GM23248 (cell line): ENCODE results near the gene CHTF18. TPM values are rescaled to one million over a fixed set of nuclear protein-coding genes. Genes with fewer than 3 reads are reported as not detected.

ENCODE experiments used
- DNase-seq: peaks from one replicate; pipeline ENCODE4 v3.0.0-alpha.2; 2015
- H2AFZ ChIP-seq: fragments of 200-600 bp; sonication (generic); 2 replicates; pipeline ENCODE4 v1.6.1; 2016; ENCODE audit warnings: antibody characterized with exemption
- H3F3A ChIP-seq: fragments of 200-600 bp; sonication (generic); 2 replicates; pipeline ENCODE4 v1.6.1; 2016; ENCODE audit warnings: mild to moderate bottlenecking, antibody characterized with exemption, mixed run types; ENCODE audit not compliant: insufficient read depth
- H3K27ac ChIP-seq: fragments of 200-600 bp; sonication (generic); 2 replicates; pipeline ENCODE4 v1.5.1; 2016; ENCODE audit warnings: mild to moderate bottlenecking
- H3K27me3 ChIP-seq: fragments of 200-600 bp; sonication (generic); replicated peaks from 2 replicates; pipeline ENCODE4 v1.6.1; 2016; ENCODE audit warnings: mild to moderate bottlenecking; ENCODE audit not compliant: insufficient read depth
- H3K36me3 ChIP-seq: fragments of 200-600 bp; sonication (generic); 2 replicates; pipeline ENCODE4 v1.6.1; 2016; ENCODE audit warnings: low read depth, mild to moderate bottlenecking
- H3K4me1 ChIP-seq: fragments of 200-600 bp; sonication (generic); 2 replicates; pipeline ENCODE4 v1.6.1; 2016; ENCODE audit warnings: mild to moderate bottlenecking; ENCODE audit not compliant: insufficient read depth
- H3K4me2 ChIP-seq: fragments of 200-600 bp; sonication (generic); one replicate; pipeline ENCODE4 v1.6.1; 2016; ENCODE audit warnings: mild to moderate bottlenecking; ENCODE audit not compliant: unreplicated experiment
- H3K4me3 ChIP-seq: fragments of 200-600 bp; sonication (generic); 2 replicates; pipeline ENCODE4 v1.5.1; 2016; ENCODE audit warnings: mild to moderate bottlenecking
- H3K79me2 ChIP-seq: fragments of 200-600 bp; sonication (generic); 2 replicates; pipeline ENCODE4 v1.6.1; 2016; ENCODE audit warnings: mild to moderate bottlenecking; ENCODE audit not compliant: insufficient read depth
- H3K9ac ChIP-seq: fragments of 200-600 bp; sonication (generic); 2 replicates; pipeline ENCODE4 v1.6.1; 2016; ENCODE audit warnings: mild to moderate bottlenecking
- H3K9me2 ChIP-seq: fragments of 200-600 bp; sonication (generic); 2 replicates; pipeline ENCODE4 v1.6.1; 2016; ENCODE audit warnings: mixed run types, mild to moderate bottlenecking, moderate library complexity; ENCODE audit not compliant: insufficient read depth
- H3K9me3 ChIP-seq: fragments of 200-600 bp; sonication (generic); one replicate; pipeline ENCODE4 v1.6.1; 2017; ENCODE audit warnings: low read depth
- H4K20me1 ChIP-seq: fragments of 200-600 bp; sonication (generic); 2 replicates; pipeline ENCODE4 v1.6.0; 2016; ENCODE audit not compliant: insufficient read depth
- EZH2 ChIP-seq: fragments of 200-600 bp; sonication (generic); IDR thresholded peaks from 2 replicates; pipeline ENCODE4 v1.6.1; 2018; ENCODE audit warnings: antibody characterized with exemption, mild to moderate bottlenecking; ENCODE audit not compliant: insufficient read depth, poor library complexity, severe bottlenecking
- EZH2phosphoT487 ChIP-seq: fragments of 200-600 bp; sonication (generic); IDR thresholded peaks from 2 replicates; pipeline ENCODE4 v1.6.1; 2018; ENCODE audit warnings: antibody characterized with exemption, moderate library complexity, mild to moderate bottlenecking, low read depth; ENCODE audit not compliant: insufficient read depth
- WGBS, 2 experiments: methylation state at CpG; one replicate each; pipeline ENCODE4 v1.1.6; 2015 to 2017; ENCODE audit warnings: low lambda C conversion rate in 2 of 2, low coverage in 1 of 2; ENCODE audit errors: missing lambda C conversion rate in 2 of 2; 5-methylcytosine and 5-hydroxymethylcytosine counted together
- in situ Hi-C: fragments of 300-500 bp; cut with MboI; formaldehyde crosslinking; loops from 2 replicates; pipeline ENCODE4 v1.15.0; 2020
- polyA plus RNA-seq: library from polyadenylated mRNA; unstranded; fragments of >200 nt; fragmentation: Nextera tagmentation; extraction: Ambion mirVana; gene quantifications from 2 replicates; pipeline ENCODE4 v1.2.1, GENCODE V29; 2016
- total RNA-seq: library from RNA; depleted of rRNA; stranded (reverse); fragments of >200 nt; shearing (Covaris generic); gene quantifications from 2 replicates; pipeline ENCODE4 v1.2.3, GENCODE V29; 2014

The CHTF18 gene
- total and polyA plus RNA-seq, 2 experiments from 2014 or later, result 8.8 to 13.1 TPM

DNA sequence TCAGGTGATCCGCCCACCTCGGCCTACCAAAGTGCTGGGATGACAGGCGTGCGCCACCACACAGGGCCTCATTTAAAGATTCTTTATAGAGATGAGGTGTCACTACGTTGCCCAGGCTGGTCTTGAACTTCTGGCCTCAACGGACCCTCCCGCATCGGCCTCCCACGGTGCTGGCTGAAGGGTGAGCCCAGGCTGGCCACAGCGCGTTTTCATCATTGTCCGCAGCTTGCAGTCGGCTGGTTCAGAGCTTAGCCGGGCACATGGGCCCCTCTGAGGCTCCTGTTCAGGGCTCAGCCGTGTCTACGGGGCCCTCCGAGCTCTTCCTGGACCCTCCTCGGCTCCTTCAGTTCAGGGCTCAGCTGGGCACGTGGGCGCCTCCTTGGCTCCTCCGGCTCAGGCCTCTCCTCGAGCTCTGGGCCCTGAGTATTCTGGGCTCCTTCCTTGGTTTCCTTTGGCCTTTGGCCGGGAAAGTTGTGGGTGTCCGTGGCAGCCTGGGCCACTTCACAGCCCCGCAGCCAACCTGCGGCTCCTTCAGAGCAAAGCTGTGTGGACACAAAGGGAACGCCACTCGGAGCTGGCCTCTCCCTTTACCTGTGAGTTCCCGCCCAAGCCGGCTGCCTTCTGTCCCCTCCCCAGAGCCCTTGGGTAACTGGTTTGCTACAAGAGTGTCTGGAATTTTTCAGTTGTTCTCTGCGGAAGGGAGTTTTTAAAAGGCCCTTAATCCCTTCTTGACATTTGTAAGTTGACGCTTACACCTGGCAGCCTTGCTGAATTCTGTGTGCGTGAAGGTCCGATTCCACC lies 29.1 kb upstream of the CHTF18 start:
- Histone ChIP-seq H2AFZ (no peak overlapping the region), H3K4me1 (no peaks in the 10 kb centered on the region), H3F3A (no peaks in the 10 kb centered on the region), H3K9me3 (no peaks in the 10 kb centered on the region), H3K4me2 (no peak overlapping the region), H3K9me2 (no peaks in the 10 kb centered on the region), H3K36me3 (no peaks in the 10 kb centered on the region), H3K4me3 (no peak overlapping the region), H4K20me1 (no peaks in the 10 kb centered on the region), H3K79me2 (no peaks in the 10 kb centered on the region), H3K9ac (no peak overlapping the region), H3K27me3 (no peaks in the 10 kb centered on the region), H3K27ac (no peak overlapping the region)
- in situ Hi-C loops, result no loop called here
- TF ChIP-seq EZH2, result no peak
- TF ChIP-seq EZH2phosphoT487, result no peak
- no peak for DNase-seq
- WGBS, 2 experiments, result 80 to 86% methylated on average over 32 to 34 of the region's 34 CpGs

DNA sequence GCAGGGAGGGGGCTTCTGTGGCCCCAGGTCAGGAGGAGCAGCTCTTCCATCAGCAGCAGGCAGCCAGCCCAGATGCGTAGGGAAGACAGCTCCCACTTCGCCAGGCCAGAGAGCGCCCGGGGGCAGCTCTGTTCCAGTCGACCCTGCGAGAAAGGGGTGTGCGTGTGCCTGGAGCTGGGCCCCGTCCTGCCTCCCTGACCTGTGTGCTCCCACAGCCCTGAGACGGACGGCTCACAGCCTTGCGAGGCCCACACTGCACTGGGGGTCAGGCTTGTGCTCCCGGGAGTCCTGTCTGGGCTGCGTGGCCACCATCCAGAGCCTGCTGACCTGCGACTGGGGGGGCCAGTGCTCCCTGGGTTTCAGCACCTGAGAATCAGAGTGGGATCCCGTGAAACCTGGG lies 28.4 kb upstream of the CHTF18 start:
- in situ Hi-C loops, result no loop called here
- Histone ChIP-seq H3K27ac (no peak overlapping the region), H4K20me1 (no peaks in the 10 kb centered on the region), H3K4me3 (no peak overlapping the region), H3K9ac (no peak overlapping the region), H3K79me2 (no peaks in the 10 kb centered on the region), H3K4me2 (no peak overlapping the region), H3K9me3 (no peaks in the 10 kb centered on the region), H3K4me1 (no peaks in the 10 kb centered on the region), H3K36me3 (no peaks in the 10 kb centered on the region), H3F3A (no peaks in the 10 kb centered on the region), H3K27me3 (no peaks in the 10 kb centered on the region), H2AFZ (no peak overlapping the region), H3K9me2 (no peaks in the 10 kb centered on the region)
- 42 to 58% methylated on average over 2 to 8 of the region's 15 CpGs for WGBS, 2 experiments
- DNase-seq, result no peak
- TF ChIP-seq EZH2 (no peak), EZH2phosphoT487 (no peak)

DNA sequence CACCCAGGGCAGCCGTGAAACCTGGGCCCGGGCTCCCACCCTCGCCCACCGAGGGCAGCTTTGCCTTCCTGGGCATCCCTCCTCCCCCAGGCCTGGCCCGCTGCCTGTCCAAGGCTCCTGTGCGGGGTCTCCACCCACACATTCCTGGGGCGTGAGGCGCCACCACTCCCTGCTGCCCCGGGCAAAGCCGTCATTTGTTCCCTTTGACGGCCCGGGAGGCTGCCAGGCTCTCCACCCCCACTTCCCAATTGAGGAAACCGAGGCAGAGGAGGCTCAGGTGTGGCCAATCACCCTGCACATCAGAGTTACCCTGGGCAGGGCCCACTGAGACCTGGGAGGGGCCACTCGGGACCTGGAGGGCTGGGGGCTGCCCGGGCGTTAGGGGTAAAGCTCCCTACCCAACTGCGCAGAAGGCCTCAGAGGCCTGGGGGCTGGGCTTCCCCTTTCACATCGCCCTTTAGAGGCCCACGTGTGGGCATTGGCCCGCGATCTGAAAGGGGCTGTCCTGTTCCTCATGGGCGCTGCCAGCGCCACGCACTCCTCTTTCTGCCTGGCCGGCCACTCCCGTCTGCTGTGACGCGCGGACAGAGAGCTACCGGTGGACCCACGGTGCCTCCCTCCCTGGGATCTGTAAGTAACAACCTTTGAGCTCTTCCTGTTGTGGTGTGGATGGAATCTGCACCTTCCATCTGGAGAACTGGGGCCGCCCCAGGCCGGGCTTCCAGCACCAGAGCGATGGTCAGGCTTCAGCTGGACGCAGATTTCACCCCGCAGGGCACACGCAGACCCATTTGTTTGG lies 27.7 kb upstream of the CHTF18 start, which contains the start of gene MSLN:
Gene MSLN, plus strand, starts transcription at position 190 of the 799 bp plus-strand sequence. CDS start 1,947 bp downstream, outside the sequence.
- no peak within 1 kb of the TSS for H3K4me3 ChIP-seq
- no peaks in the 10 kb centered on the region for H3K9me3 ChIP-seq

DNA sequence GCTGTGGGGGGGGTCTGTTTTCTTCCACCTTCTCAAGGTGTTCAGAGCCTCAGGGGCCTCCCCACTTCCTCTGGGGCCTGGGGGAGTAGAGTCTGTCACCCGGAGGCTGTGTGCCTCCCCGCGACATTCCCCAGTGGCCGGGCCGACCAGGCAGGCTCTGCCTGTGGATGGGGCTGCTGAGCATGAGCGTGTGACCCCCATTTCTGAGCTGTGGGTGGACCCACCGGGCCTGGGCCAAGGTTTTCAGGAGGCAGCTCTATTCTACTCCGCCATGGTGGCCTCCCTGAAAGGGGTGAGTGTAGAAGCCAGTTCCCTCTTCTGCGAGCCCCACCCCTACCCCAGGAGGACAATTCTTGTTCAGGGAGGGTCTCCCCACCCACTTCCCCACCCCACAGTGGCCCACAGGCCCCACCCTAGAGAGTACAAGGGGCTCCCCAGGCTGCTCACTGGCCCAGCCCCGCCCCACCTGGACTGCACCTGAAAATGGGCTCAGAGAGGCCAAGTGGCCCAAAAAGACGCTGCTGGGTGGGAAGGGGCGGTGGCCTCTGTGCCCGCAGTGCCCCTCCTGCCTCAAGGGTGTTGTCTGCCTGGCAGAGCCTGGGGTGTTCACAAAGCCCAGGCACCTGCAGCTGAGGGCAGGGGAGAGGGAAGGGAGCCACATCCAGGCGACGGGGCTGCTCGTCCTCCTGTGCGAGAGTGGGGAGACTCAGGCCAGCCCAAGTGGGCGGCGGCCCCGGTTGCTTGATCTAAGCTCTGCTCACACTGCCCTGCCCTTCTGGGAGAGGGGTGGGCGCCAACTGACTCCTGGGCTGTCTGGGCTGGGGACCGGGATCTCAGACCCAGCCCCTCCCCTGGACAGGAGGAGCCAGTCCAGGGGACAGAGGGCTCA lies 26.6 kb upstream of the CHTF18 start:
- Histone ChIP-seq H3K4me1 (no peaks in the 10 kb centered on the region), H4K20me1 (no peaks in the 10 kb centered on the region), H3K4me2 (no peak overlapping the region), H3K9ac (no peak overlapping the region), H3K36me3 (no peaks in the 10 kb centered on the region), H3K9me3 (no peaks in the 10 kb centered on the region), H3K27me3 (no peaks in the 10 kb centered on the region), H2AFZ (no peak overlapping the region), H3K9me2 (no peaks in the 10 kb centered on the region), H3F3A (no peaks in the 10 kb centered on the region), H3K79me2 (no peaks in the 10 kb centered on the region), H3K4me3 (no peak overlapping the region), H3K27ac (no peak overlapping the region)
- in situ Hi-C loops, result no loop called here
- DNase-seq, result no peak
- 45 to 48% methylated on average over 18 to 22 of the region's 22 CpGs for WGBS, 2 experiments
- TF ChIP-seq EZH2 (no peak), EZH2phosphoT487 (no peak)

More for the DNA sequence above, 27.7 kb upstream of the CHTF18 start, which contains the start of gene MSLN:
- 79 to 83% methylated on average over 32 to 37 of the region's 37 CpGs for WGBS, 2 experiments
- Histone ChIP-seq H3K27me3 (no peaks in the 10 kb centered on the region), H3K4me1 (no peaks in the 10 kb centered on the region), H3K9me2 (no peaks in the 10 kb centered on the region), H3F3A (no peaks in the 10 kb centered on the region), H3K27ac (no peak within 1 kb of the TSS), H3K36me3 (no peaks in the 10 kb centered on the region), H3K9ac (no peak within 1 kb of the TSS), H3K4me2 (no peak within 1 kb of the TSS), H2AFZ (no peak within 1 kb of the TSS), H4K20me1 (no peaks in the 10 kb centered on the region), H3K79me2 (no peaks in the 10 kb centered on the region)
- in situ Hi-C loops, result no loop called here
- TF ChIP-seq EZH2 (no peak), EZH2phosphoT487 (no peak)
- DNase-seq, result no peak
